Stimulated activated naive CD4-positive, alpha-beta T cell (primary cell): Measurements from ENCODE around the gene FYCO1.
A peak's percentile ranks its signal among the peaks of the same experiment; 100 is the strongest.

ENCODE experiments used
- DNase-seq, 6 experiments: peaks; one replicate each; lab custom pipeline; 2025; lab: John Stamatoyannopoulos, UW

FYCO1 gene

DNA sequence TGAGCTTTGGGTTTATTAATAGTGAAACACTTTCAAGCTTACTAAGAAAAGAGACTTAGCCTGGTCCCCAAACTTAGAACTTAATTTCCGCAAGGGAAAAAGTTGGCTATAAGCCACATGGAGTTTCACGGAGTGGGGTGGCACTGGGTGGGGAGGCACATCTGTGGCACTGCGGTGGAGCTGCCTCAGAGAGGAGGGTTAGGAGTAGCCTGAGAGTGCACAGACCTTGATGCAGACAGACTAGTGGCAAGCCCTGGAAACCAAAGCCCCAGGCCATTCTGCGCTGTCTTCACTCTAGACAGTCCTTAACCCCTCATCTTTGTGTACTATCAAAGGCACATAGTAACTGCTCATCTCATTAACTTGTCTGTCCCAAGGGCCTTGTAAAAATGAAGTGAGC, 30.4 kb downstream of the FYCO1 start:
- DNase-seq: no peak

DNA sequence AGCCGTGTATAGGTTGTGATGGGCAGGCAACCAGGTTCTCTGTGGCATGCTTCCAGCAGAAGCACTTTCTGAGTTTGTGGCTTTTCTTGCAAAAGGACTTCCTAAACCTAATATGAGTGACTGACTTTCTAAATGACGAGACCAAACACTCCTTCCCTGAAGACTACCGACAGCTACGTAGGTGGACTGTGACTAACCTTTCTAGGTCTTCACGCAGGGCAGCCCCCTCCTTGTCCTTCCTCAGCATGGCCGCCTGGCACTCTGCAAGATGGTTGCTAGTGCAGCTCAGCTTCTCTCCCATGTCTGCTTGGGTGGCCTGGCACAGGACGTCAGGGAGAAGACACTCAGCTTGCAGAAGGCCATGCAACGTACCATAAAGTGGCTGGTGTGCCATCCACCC, 31.5 kb downstream of the FYCO1 start:
- no peak for DNase-seq

DNA sequence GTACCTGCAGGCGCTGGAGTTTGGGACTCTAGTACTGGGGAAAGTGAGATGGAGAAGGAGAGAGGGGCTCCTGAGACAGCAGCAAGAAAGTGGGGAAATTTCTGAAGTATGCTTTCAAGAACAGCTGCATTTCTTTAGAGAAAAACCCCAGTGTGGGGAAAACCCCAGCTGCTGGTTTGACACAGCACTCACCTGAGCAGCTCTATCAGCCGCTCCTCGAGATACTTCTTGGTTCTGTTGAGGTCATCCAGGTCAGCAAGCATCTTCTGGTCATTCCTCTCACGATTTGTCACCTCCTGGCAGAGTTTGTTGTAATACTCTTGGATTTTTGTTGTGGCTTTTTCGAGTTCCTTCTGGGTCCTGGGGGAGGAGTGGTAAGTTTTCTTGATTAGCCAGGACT, 33.6 kb downstream of the FYCO1 start:
- DNase-seq: no peak

DNA sequence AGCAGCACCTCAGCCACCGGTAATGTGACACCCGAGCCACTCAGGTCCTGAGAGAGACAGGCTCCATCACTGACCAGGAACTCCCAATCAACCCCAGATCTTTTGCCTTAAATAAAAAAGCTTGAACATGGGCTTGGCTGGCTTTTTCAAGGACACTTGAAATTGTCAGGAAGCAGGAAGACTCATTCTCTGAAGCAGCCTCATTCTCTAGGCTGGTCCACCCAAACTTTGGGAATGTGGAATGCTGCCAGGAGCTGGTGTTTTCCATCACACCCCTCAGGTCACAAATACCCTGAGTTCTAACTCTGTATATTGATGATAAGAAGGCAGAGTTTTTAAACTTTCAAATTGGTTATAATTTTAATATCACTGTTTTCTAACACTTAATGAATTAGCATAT, 35.3 kb downstream of the FYCO1 start:
- DNase-seq: no peak

GRCh38 chr3:45959201-45959600, 36.4 kb downstream of the FYCO1 start:
- no peak for DNase-seq

DNA sequence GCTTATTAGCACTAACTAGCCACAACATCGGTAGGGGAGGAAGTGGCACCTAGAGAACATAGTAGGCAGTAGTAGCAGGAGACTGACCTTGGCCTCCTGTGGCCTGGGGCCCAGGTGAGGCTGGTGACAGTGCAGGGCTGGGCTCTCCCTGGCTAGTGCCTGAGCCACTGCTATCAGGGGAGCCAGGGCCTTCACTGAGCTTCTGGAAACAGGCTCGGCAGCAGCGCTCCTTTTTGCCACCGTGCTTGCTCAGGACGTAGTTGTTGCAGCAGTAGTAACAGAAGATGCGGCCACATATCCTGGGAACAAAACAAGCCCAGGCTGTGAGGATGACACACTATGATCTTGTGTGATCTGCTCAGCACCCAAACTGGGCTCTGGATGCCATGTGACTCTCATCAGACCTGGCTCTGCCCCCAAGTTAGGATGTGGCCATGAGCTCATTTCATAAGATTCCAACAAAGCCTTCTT, 37.3 kb downstream of the FYCO1 start:
- no peak for DNase-seq

GRCh38 chr3:45957586-45957985, 38.0 kb downstream of the FYCO1 start:
- DNase-seq: no peak

- no peak for DNase-seq
Observed at GRCh38 chr3:45955706-45956105, 39.9 kb downstream of the FYCO1 start.

DNA sequence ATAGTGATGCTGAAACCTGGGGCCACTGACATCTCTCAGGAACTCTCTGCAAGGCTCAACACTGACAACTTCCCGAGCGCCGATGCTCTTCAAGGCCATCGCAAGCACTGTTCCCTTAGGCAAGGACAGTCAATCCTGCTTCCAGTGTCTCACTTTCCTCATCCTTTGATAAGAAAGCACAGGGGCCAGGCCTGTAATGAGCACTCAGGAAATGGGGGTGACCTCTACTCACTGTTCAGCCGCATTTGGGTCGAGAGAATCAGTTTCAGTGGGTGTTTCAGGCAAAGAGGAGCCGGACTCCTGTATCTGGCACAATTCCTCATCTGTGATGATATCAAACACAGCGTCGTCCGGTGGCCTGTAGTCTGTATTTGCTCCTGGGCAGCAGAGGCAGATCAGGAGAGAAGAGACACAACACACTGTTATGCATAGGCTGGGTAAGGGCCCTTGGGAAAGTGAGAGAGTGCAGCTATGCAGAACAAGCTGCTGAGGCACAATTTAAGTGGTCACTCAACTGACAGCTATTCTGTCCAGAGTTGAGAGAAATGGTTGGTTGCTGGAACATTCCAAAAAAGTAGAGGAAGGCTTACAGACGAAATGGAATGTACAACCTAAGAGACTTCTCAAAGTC, 40.5 kb downstream of the FYCO1 start:
- DNase-seq: no peak

DNA sequence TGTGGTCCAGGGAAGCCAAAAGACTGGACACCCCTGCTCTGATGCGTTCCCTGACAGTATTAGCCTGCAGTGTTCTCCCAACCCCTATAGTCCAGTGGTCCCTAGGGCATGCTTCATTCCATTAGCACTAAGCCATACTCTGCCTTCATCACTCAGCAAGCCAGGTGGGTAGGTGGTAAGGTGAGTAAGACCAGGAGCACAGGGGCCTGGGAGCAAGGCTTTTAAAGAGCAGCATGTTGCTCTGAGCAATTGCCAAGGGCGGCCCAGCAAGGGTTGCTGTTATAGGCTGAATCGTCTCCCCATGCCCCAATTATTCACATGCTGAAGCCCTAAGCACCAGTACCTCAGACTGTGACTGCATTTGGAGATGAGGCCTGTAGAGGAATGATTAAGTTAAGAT, 41.3 kb downstream of the FYCO1 start:
- no peak for DNase-seq

DNA sequence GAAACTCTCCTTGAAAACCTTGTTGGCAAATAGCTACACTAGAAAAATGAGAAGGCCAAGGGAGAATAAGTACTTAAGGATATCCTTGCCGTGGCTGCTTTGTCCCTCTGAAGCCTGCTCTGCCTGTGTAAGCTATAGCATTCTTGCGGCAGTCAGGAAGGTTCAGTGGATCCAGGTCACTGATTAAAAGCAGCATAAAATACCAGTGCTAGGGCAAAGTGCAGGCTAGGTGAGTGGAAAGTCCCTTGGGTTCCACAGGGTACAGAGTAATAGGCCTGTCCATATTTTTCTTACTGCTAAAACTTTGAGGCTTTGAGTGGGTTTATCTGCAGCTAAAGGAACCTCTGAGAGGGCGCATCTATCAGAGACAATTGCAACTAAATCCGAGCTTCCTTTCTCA, 42.1 kb downstream of the FYCO1 start:
- no peak for DNase-seq

GRCh38 chr3:45952456-45952855, 43.2 kb downstream of the FYCO1 start:
- no peak for DNase-seq

DNA sequence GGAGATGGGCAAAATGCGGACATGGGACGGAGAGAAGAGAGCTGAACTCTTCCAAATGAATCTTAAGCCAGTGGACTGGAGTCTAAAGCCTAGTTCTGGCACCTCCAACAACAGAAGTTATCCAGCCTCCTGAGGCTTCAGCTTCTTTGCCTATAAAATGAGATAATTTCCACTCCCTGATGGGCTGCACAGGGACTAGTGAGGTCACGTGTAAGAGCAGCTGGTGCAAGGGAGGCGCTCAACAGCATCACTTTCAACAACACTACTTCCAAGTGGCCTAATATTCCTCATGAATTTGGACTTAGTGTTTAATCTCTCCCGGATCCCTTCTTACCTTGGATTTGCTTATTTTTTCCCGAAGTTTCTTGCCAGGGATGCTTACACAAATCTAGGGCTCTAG, 43.7 kb downstream of the FYCO1 start:
- no peak for DNase-seq

DNA sequence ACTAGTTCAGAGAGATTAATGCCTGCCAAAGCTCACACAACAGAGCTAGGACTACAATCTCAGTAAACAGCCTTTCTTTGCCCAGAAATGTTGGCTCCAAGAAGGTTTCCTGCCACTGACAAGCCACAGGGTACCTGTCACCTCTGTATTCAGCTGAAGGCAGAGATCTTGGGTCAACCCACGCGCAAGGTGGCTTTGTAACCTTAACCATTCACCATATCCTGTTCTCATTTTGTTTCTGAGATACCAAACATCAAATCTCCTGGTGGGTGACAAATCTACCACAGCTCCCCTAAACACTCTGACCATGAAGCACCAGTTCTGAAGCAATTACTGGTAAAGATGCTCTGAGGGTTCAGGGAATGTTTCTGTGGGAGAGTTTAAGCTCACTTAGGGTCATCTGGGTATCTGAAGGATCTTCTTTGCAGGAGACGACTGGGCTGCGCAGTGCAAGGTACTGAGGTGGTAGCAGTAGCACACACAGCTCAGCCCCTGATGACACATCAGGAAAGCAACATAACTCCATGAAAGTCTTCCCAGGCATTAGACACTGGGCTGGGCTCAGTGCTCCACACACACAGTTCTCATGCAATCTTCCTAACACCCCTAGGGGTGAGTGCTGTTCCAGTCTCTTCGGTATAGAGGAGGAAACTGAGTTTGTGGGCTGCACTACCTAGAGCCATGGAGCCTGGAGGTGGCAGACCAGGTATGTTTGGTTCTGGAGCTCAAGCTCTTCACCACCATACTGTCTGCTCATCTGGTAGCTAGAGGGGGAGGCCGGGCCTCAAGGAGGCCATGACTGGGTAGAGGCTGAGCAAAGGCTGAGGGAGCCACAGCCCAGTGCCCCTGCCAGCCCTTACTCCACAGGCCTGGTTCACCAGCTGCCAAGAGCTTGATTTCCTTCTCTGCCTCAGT, 44.7 kb downstream of the FYCO1 start:
- peak in 2 of 6 experiments; percentile 17 to 19 for DNase-seq

- DNase-seq: no peak
Observed at GRCh38 chr3:45950131-45950530, 45.5 kb downstream of the FYCO1 start.

GRCh38 chr3:45949432-45949831, 46.2 kb downstream of the FYCO1 start:
- DNase-seq: no peak

DNA sequence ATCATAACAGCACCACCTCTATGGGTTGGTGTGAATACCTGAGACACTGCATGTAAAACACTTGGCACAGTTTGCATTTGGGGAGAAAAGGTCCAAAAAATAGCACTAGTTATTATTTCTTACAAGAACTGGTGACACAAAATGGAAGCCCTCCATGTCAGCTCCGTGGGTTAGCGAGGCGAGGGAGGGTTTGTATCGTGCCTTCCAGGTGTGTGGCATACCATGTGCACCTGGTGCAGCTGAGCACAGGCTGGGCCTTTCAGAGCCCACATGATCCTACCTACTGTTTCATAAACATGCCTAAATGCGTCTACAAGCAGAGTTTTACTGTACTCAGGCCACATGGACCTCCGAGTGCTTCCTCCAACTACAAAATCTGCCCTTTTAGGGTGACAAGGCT, 46.7 kb downstream of the FYCO1 start:
- DNase-seq: no peak

- DNase-seq: no peak
Observed at GRCh38 chr3:45948311-45948781, 47.3 kb downstream of the FYCO1 start.

GRCh38 chr3:45947361-45947760, 48.3 kb downstream of the FYCO1 start:
- no peak for DNase-seq

DNA sequence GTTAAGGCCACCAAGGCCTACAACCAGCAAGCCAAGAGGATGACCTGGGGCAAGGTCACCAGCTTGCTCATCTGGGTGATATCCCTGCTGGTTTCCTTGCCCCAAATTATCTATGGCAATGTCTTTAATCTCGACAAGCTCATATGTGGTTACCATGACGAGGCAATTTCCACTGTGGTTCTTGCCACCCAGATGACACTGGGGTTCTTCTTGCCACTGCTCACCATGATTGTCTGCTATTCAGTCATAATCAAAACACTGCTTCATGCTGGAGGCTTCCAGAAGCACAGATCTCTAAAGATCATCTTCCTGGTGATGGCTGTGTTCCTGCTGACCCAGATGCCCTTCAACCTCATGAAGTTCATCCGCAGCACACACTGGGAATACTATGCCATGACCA, 48.7 kb downstream of the FYCO1 start:
- DNase-seq: no peak

DNA sequence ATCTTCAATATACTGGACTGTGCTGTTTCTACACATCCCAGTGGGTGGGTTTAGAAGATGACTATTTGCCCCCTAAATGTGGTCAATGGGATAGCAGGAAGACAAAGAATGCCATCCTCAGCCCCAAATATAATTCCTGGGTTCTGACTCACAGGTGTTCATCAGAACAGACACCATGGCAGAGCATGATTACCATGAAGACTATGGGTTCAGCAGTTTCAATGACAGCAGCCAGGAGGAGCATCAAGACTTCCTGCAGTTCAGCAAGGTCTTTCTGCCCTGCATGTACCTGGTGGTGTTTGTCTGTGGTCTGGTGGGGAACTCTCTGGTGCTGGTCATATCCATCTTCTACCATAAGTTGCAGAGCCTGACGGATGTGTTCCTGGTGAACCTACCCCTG, 49.3 kb downstream of the FYCO1 start:
- DNase-seq: no peak

GRCh38 chr3:45944830-45945620, 50.6 kb downstream of the FYCO1 start:
- no peak for DNase-seq
